Midbrain (tissue), 1 donor: ENCODE measurements around the gene MERTK.
A peak's percentile ranks its signal among the peaks of the same experiment; 100 is the strongest.
"Not testable (repeated sequence)": the region's sequence is repeated elsewhere in the genome, so short reads cannot be mapped to it uniquely, and the experiment has no call there.

Experiments used
- DNase-seq: peaks from one replicate; lab custom pipeline; 2025; lab: John Stamatoyannopoulos, UW

MERTK gene

DNA sequence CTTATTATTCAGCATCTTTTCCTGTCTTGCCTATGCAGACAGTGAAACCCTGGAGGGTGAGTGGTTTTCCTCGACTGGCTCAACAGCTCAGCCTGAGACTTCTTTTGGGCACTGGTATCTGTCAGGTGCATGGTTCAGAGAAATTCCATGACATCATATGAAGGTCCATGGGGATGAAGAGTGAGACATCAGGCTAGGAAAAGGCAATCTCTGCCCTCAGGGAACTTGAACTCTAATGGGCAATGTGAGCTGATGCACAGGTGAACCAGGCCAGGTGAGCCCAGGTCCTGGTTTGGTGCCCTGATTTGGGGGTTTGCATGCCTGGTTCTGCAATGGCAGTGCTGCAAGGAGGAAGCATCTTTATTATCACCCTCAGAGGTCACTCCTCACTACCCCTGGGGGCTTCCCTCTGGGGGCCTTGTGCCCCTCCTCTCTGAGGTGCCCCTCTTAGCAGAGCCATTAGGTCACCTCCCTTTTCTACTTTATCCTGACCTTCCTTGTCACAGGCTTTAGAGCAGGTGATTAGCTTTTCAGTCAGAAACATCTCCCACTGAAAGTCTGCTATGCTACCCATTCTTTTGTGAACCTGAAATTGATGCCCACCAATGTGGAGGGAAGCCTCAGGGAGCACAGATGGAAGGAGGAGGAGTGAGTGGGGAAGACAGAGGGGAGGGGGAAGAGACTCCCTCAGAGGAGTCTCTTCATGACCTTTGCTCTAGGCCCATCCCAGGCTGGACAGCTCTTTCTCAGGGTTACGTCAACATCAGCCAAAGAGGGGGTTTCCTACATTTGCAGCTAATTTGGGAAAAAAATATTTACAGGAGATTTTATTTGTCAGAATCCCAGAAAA, 47.3 kb downstream of the MERTK start:
- DNase-seq, result no peak

DNA sequence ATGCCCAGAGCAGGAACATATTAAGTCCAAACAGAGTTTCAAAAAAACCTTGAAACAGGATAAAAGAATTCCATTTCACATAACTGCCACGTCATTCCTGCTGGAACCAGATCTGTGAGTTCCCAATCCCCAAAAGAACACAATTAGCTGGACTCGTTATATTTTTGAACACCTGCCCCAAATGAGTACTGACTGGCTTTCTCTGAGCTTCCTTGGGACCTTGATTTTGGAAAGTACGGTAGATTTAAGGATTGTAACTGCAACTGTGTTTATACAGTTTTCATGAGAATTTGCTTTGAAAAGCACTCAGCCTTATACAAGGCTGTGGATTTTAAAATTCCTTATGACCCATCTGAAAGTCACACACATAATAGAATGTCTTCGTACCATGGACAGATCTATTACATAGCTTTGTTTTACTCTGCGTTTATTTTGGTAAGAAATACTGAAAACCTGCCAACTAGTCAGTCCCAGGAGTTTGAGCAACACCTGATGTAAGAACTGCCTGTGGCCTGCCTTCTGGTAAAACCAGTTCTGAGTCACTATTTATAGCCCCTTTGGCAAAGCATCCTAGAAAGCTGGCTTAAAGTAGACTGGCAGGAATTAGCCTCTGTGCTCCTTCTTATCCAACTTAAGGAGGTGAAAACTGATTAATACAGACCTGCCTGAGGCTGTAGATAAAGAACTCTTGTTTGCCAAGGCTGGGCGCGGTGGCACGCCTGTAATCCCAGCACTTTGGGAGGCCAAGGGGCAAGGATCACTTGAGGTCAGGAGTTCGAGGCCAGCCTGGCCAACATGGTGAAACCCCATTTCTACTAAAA, 48.1 kb downstream of the MERTK start:
- peak; percentile 27 for DNase-seq

DNA sequence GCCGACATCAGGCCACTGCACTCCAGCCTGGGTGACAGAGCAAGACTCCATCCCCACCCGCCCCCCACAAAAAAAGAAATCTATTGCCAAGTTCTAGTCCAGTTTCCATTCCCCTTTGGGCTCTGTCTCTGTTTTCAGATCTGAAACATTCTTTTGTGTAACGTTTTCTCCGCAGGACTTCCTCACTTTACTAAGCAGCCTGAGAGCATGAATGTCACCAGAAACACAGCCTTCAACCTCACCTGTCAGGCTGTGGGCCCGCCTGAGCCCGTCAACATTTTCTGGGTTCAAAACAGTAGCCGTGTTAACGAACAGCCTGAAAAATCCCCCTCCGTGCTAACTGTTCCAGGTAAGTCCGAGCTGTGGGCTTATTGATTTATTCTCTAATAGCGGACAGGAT, 48.8 kb downstream of the MERTK start:
- DNase-seq, result no peak

DNA sequence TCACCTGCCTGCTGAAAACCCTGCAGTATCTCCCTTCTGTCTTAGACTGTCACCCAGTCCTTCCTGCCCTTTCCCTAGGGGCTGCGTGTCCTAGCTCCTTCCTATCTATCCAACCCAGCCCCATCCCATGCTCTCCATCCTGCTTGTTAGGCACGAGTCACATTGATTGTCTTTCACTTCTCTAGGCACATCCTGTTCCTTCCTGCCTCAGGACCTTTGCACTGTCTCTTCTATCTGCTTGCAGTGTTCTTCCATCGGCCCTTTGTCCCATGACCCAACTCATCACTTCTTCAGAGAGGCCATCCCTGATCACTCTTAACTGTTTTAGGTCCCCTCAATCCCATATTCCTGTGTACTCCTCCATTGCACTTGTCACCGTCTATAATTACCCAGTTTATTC, 50.4 kb downstream of the MERTK start:
- DNase-seq, result no peak

DNA sequence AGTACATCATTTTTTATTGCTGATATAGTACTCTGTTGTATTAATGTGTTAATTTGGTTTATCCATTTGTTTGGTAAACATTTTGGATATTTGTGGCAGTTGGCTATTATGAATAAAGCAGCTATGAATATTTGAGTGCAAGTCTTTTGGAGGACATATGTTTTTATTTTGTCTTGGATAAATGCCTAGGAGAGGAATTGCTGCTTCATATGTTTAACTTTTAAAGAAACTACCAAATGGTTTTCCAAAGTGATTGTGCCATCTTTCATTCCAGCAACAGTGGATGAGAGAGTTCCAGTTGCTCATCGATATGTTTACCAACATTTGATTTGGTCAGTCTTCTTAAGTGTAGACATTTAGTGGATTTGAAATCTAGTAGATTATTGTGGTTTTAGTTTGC, 51.8 kb downstream of the MERTK start:
- no peak for DNase-seq

DNA sequence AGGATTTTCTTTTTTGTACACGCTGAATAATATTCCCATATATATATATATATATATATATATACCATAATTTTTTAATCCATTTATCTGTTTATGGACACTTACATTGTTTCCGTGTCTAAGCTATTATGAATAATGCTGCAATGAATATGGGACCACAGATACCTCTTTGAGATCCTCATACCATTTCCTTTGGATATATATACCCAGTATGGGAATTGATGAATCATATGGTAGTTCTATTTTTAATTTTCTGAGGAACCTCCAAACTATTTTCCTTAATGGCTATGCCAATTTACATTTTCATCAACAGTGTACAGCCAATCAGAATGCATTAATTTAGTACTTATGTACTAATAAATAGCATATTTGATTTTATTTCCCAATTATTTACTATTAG, 53.1 kb downstream of the MERTK start:
- DNase-seq, result no peak

DNA sequence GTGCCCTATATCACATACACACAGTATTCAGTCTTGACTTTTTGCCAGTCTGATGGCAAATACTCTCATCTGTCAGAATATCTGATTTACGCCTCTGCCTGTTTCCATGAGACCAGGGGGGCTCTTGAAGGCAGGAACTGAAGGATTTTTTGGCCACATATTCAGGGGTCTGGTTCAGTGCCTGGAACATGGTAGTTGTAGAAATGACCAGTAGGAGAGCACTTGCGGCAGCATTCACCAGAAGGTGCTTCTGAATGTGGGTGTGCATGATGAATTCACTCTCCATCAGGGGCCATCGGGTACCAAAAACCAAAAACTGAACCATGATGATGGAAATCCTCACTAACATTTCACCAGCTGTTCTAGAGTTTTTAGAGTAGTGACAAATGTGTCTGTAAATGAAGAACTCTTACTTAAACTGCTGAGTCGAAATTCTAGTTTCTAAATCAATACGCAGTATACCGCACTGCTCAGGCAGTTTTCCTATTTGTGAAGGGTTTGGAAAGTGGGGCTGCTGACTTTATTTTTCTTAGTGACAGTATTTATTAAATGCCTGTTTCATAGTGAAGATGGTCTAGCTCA, 54.6 kb downstream of the MERTK start:
- DNase-seq, result no peak

DNA sequence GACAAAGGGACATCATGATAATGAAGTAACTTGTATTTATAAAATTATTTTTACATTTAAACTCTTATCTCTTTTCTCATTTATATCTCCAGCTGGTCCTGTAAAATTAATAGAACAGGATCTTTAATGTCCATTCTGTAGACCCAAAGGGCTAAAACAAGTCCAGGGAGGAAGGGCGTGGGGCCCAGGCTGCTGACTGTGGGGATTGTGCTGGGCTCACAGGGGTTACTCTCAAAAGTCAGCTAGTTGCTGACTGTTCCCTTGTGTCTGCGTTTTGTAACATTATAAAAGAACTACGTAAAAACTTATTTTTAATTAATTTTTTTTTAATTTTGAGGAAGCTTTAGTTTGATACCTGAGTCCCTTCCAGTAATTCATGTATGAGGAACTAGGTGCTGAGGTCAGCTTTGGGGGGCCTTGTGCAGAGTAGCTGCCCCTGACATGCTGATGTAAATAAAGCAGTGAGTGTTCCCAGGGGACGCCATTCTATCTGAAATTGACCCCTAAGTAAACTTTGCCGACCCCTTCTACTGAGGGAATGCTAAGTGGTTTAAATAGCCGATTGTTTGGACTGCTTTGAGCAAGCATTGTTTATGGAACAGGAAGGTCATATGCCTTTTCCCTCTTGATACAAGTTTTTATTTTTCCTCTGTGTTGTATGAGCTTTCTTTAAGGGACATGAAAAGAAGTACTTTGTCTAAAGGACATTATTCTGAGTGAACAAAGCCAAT, 56.4 kb downstream of the MERTK start:
- no peak for DNase-seq

DNA sequence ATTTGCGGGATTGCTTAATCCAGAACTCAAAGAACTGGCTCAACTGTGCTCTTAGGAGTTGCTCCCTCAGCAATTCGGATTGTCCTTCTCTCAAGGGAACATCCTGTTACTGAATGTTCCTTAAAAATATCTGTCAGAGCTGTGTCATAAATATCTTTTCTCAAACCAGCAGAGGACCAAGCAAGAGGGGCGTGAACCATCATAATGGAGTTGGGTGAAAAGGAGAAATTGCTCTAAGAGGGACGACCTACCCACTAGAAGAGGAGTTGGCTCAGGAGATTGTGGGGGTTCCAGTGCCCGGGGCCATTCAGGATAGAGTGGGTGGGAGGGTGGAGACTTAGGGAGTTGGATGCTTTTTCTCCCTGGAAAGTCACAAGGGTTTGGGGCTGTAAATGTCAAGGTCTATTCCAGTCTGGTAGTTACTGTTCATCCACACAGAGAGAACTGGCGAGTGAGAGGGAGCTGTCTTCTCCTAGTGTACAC, 59.5 kb downstream of the MERTK start:
- no peak for DNase-seq

DNA sequence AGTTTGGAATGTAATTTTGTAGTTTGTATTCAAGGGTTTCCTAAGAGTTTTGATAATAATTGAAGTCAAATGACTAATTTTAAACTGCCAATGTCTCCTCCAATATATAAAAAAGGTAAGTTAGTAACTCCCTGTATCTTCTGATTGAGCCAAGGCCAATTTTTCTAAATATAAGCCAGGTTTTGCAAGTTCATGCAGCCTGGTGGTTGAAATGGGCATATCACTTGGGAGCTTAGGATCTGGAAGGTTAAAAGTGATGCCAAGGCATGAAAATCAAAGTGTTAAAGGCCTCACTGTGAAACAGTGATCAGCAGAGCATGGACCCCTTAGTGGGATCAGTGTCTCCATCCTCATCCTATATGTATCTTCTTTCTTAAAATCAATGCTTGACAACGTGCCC, 60.5 kb downstream of the MERTK start:
- DNase-seq, result no peak

DNA sequence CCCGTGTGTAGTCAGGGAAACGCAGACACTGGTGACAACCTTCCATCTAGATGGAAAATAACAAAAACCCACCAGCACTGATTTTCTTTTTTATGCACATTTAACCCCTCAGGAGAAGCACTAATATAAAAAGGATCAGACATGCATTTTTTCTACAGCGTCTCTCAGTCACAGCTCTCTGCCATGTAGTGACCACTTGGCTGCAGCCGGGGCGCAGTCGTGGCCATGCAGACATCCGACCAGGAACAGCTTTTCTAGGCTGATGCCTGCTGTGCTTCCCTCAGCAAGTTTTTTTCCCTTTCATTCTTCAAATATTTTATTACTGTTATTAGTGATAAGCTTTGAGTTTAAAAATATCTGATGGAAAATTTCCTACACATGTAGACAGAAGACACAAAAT, 63.3 kb downstream of the MERTK start:
- DNase-seq, result no peak

DNA sequence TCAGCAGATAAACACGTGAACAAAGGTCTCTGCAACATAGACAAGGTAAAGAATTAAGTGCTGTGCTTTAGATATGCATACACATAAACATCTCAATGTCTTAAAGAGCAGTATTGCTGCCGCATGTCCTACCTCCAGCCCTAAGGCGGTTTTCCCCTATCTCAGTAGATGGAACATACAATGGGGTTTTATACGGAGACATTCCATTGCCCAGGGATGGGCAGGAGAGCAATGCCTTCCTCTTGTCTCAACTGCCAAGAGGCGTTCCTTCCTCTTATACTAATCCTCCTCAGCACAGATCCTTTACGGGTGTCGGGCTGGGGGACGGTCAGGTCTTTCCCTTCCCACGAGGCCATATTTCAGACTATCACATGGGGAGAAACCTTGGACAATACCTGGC, 64.7 kb downstream of the MERTK start:
- DNase-seq, result not testable (repeated sequence)

DNA sequence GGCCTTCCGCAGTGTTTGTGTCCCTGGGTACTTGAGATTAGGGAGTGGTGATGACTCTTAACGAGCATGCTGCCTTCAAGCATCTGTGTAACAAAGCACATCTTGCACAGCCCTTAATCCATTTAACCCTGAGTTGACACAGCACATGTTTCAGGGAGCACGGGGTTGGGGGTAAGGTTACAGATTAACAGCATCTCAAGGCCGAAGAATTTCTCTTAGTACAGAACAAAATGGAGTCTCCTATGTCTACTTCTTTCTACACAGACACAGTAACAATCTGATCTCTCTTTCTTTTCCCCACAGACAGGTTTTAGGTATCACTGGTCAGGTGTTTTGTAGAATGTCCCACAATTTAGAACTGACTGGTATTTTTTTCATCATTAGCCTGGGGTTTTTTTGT, 65.1 kb downstream of the MERTK start:
- DNase-seq, result not testable (repeated sequence)

DNA sequence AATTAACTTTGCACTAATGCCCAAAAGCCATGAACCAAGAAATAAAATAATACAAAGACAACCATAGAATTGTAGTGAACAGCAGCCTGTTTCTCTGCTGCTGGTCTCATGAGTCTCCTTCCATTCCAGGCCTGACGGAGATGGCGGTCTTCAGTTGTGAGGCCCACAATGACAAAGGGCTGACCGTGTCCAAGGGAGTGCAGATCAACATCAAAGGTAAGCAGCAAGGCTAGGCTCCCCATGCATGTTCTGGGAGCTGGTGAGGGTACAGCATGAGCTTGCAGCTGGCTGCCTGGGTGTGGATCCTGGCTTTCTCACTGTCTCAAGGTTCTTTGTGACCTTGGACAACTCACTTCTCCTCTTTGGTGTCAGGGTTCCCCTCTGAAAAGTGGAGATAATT, 66.7 kb downstream of the MERTK start:
- DNase-seq, result no peak

DNA sequence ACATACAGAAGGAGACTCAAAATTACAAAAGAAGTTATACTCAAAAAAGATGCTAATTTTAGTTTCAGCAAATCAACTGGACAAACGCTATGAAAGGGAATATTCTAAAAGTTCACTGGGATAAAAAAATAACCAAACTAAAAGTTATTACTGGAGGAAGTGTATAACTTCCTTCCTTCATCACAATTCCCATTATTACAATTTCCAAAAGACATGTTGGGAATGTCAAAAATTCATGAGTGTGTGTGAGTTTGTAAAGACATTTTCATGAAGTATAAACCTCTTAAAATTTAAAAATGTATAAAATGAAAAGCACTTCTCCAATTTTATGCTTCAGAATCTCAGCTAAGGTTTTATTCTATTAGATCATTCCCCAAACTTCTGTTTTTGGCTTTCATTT, 67.8 kb downstream of the MERTK start:
- no peak for DNase-seq

DNA sequence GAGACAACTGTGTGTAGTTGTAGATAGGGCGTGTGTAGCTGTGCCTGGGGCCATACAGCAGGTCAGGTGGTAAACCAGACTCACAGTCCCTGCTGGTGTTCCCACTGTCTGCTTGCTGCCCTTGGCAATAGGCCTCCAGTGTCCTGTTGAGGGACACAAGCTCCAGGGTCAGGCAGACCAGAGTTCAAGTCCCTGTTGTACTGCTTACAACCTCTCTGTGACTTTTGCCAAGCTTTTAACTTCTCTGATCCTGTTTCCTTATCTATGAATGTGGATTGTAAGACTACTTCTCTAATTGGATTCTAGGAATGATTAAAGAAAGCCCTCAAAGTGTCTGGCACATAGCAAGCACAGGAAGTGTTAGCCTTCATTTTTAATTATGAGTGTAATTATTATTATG, 68.6 kb downstream of the MERTK start:
- DNase-seq, result no peak

DNA sequence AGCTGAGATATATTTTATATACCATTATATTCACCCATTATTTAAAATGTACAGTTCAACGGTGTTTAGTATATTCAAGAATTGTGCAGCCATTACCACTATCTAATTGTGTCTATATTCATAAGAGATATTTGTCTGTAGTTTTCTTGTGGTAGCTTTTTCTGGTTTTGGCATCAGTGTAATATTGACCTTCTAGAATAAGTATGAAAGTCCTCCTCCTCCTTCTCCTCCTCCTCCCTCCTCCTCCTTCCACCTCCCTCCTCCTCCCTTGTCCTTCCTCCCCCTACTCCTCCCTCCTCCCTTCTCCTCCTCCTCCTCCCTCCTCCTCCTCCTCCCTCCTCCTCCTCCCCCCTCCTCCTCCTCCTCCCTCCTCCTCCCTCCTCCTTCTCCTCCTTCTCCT, 72.0 kb downstream of the MERTK start:
- DNase-seq, result no peak

DNA sequence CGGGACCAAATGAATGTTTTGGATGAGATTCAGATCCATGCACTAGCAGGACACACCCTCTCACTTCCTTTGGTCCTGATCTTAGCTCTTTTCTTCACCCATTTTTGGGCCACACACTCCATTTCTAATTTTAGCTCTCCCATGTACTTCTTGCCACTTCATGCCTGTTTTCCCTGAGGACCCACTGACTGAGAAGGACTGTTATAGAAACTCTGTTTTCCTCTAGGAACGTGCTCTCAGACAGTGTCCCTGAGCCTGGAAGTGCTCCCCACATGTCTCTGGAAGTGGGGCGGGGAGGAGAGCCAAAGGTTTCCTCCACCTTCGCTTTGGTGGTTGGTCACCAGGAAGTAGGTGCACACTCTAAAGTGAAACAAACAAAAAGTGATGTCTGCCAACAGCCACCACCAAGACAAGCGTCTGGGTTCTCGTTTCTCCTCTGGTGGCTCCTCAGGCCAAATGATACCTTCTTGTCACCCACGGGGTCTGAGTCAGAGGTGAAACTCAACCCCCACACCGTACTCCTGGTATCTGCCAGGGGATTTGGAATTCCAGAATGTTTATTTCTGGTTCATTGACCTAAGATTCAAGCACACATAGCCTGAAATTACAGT, 74.7 kb downstream of the MERTK start:
- DNase-seq, result no peak

DNA sequence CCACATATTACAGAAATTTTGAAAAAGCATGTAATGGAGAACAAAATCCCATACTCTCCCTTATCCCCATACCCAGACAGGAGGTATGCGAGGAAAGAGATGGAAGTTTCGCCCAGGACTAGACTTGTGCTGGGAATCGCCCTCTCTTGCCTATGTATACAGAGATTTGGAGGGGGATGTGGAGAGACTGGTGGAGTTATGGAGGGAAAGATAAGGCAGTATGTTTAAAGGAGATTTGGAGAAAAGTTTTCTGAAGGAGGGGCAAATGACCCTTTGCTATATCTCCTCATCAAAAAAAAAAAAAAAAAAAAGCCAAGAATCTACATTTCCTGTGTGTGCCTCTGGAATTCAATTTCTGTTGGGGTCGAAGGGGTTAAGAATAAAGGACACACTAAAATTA, 75.3 kb downstream of the MERTK start:
- DNase-seq, result no peak

DNA sequence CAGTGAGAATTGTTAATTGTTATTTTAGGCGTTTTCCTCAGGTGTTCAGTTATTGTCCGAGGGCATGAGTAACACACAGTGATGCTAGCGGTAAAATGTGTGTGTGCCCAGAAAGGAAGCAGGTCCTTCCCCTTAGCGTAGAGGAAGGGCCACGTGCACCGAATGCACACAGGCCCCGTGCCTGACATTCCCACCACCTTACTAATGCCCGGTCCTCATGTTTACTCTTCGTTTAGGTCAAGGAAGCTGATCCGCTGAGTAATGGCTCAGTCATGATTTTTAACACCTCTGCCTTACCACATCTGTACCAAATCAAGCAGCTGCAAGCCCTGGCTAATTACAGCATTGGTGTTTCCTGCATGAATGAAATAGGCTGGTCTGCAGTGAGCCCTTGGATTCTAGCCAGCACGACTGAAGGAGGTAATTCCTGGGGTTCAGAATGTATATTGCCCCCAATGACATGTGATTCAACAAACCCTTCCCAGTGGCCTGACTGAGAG, 76.7 kb downstream of the MERTK start:
- DNase-seq, result no peak

DNA sequence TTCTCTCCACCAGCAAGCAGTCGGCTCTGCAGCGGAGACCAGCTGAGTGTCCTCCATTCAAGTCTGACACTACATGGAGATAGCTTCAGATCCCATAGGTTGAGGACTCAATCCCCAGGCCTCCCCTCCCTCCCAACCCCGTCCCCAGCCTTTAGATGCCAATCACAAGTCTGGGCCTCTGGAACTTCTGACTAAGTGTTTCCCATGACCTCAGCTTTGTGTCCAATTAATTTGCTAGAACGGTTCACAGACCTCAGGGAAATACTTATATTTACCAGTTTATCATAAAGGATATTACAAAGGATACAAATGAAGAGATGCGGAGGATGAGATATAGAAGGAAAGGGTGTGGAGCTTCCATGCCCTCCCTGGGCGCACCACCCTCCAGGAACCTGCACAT, 77.4 kb downstream of the MERTK start:
- DNase-seq, result no peak

DNA sequence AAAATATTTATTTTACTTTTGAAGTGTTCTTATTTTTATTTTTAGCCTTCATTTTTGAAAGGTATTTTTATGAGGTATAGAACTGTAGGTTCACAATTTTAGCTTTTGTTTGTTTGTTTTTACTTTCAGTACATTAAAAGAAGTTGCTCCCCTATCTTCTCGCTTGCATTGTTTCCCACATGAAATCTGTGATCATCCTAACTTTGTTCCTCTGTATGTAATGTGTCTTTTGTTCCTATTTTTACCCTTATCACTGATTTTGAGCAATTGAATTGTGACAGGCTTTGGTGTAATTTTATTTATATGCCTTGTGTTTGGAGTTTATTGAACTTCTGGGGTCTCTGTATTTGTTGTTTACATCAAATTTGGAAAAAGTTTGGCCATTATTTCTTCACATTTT, 78.8 kb downstream of the MERTK start:
- no peak for DNase-seq
